Activated CD4-positive, alpha-beta T cell treated with anti-CD3 and anti-CD28 coated beads, Interleukin-2, Interleukin-6, amounts not matched to agents 100 ng/mL and 50 ng/mL, durations not matched to agents 16 hours and 8 hours (primary cell): ENCODE measurements around the gene E2F7.

Experiments used
- DNase-seq: peaks from one replicate; pipeline ENCODE4 v3.0.0-alpha.2; 2020

E2F7 gene

GRCh38 chr12:77016606-77017005 lies 48.8 kb downstream of the E2F7 start:
- no peak for DNase-seq

GRCh38 chr12:77013091-77013490 lies 52.3 kb downstream of the E2F7 start:
- DNase-seq = no peak

DNA sequence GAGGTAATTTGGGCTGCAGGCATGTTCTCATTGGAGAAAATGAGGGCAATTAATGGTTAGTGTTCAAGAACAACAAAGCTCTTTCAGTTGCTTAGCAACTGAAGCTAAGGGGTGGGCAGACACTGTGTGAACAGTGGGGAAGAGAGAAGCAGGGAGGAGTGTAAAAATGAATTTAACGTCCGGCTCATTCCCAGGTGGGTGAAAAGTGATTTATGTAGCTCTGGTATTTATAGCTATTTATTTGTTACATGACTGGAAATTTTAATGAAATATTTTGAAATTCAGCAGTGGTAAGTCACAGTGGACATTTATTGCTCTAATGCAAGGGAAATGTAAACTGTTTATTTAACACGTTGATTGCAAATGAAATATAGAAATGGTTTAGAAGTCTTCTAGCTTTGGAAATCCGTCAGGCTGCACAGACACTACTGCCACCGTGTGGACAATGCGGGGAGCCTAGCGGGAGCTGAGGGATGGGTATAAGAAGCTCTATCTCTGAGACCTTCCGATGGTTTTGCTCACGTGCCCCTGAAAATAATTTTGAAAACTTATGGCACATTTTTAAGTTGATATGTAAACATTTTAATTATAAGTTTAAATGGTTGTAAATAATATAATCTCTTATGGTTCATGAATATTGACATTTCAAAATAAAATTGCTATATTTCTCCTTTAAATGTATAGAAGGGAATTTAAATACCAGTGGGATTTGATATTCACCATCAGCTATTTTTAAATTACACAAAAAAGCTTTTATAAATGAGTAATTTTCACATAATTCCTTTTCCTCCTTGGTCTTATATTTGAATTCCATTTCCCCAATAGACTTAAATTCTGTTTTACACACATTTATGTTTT lies 54.4 kb downstream of the E2F7 start:
- peak; percentile 80 for DNase-seq

- no peak for DNase-seq
Measured at GRCh38 chr12:77007476-77007875, 57.9 kb downstream of the E2F7 start.

DNA sequence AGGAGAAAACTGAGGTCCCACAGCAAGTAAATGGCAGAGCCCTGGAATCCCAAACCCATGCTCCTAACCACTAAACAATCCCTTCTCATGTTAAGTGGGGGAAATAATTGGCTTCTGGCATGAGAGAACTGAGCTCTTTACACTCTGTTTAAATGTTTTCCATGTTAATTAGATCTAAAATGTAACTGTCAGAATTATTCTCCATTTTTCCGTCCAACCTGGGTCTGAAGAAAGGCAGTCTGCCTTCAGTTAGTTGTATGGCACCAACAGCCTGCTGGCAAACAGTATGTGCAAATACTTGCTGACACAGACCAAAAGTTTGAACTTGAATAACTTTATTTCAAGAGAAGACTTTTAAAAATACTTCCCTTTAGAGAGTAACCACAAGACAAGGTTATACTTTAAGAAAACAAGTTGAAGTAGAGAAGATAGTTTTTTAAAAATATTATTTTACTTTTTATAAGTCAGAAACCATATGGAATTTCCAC lies 59.7 kb downstream of the E2F7 start:
- no peak for DNase-seq

GRCh38 chr12:77003914-77004313 lies 61.5 kb downstream of the E2F7 start:
- DNase-seq = no peak

GRCh38 chr12:77003246-77003645 lies 62.1 kb downstream of the E2F7 start:
- peak; percentile 22 for DNase-seq

DNA sequence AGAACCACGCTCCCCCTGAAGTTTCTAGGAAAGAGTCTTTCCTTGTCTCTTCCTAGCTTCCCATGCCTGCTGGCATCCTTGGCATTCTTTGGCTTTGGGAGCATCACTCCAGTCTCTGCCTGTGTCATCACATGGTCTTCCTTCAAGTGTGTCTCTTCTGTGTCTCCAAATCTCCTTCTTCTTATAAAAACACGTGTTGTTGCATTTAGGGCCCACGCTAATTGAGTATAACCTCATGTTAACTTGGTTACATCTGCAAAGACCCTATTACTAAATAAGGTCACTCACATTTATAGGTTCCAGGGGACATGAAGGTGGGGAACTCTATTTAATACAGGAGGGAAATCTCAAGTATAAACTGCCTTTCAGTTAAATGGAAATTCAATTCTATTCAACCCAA lies 63.0 kb downstream of the E2F7 start:
- DNase-seq = no peak

GRCh38 chr12:77001276-77001675 lies 64.1 kb downstream of the E2F7 start:
- no peak for DNase-seq

- DNase-seq = no peak
Measured at GRCh38 chr12:76998908-76999556, 66.3 kb downstream of the E2F7 start.

GRCh38 chr12:76998386-76998785 lies 67.0 kb downstream of the E2F7 start:
- DNase-seq = no peak

- no peak for DNase-seq
Measured at GRCh38 chr12:76997011-76997780, 68.2 kb downstream of the E2F7 start.

GRCh38 chr12:76990716-76991115 lies 74.7 kb downstream of the E2F7 start:
- DNase-seq = no peak

- DNase-seq = no peak
Measured at GRCh38 chr12:76984566-76984965, 80.8 kb downstream of the E2F7 start.

DNA sequence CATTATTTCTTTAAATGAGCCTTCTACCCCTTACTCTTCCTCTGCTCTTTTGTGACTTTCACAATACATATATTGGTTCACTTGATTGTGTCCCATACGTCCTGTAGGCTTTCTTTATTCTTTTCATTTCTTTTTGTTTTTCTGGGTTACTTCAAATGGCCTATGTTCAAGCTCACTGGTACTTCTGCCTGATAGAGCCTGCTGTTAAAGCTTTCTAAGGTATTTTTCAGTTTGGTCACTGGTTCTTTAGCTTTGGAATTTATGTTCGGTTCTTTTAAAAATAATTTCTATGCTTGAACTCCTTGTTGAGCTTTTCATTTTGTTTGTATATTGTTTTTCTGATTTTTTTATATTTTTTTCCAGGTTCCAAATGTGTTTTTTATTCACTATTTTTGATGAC lies 81.9 kb downstream of the E2F7 start:
- no peak for DNase-seq

- no peak for DNase-seq
Measured at GRCh38 chr12:76980196-76980595, 85.2 kb downstream of the E2F7 start.

GRCh38 chr12:76976777-76977382 lies 88.5 kb downstream of the E2F7 start:
- DNase-seq = no peak
